B cell (primary cell): ENCODE data around the gene TVP23C. TPM values are rescaled to one million over a fixed set of nuclear protein-coding genes. Genes with fewer than 3 reads are reported as not detected.

Source experiments
- ATAC-seq: fragments of 200-7000 bp; cut with Tn5 transposase; one replicate; pipeline ENCODE4 v1.10.0; 2021; ENCODE audit warnings: low read depth, mild to moderate bottlenecking, moderate number of reproducible peaks, moderate library complexity
- CTCF ChIA-PET: fragments of 350-600 bp; sonication (Branson Sonifier 250); formaldehyde crosslinking; loops from one replicate; lab custom pipeline; 2021; ENCODE audit warnings: antibody characterized with exemption, inconsistent platforms; lab: Charles Lee
- POLR2A ChIA-PET: fragments of 350-600 bp; sonication (Branson Sonifier 250); formaldehyde crosslinking; loops from one replicate; lab custom pipeline; 2021; ENCODE audit warnings: antibody characterized with exemption; lab: Charles Lee
- DNase-seq: peaks from one replicate; pipeline ENCODE4 v3.0.0; 2013
- H2AFZ ChIP-seq: 2 replicates; pipeline ENCODE4 v1.6.1; 2012; ENCODE audit warnings: mild to moderate bottlenecking, low read depth, low read length; ENCODE audit not compliant: insufficient read depth, poor library complexity, severe bottlenecking
- H3K27ac ChIP-seq, 2 donors: 1 replicate in 1 of 2; 2 replicates in 1 of 2; pipeline ENCODE4 v1.5.1; 2012 to 2013; ENCODE audit warnings: low read length in 2 of 2, mild to moderate bottlenecking in 2 of 2, moderate library complexity in 1 of 2
- H3K27me3 ChIP-seq, 4 experiments: fragments of 200-600 bp in 1 of 4; sonication (generic) in 1 of 4; replicated peaks in 1 of 4; 1 replicate in 2 of 4; 2 replicates in 2 of 4; pipeline versions ENCODE4 v1.6.1 to v1.7.0; 2013 to 2016; ENCODE audit warnings: low read length in 3 of 4, mild to moderate bottlenecking in 2 of 4, mixed read lengths in 1 of 4, moderate library complexity in 1 of 4; ENCODE audit not compliant: insufficient read depth in 4 of 4, control insufficient read depth in 3 of 4; ENCODE audit errors: control extremely low read depth in 1 of 4
- H3K36me3 ChIP-seq, 2 experiments: replicated peaks in 1 of 2; 1 replicate in 1 of 2; 2 replicates in 1 of 2; pipeline versions ENCODE4 v1.6.1 to v1.7.1; 2013; ENCODE audit warnings: low read length in 1 of 2; ENCODE audit not compliant: insufficient read depth in 2 of 2, control insufficient read depth in 1 of 2; ENCODE audit errors: control extremely low read depth in 1 of 2, extremely low read depth in 1 of 2
- H3K4me1 ChIP-seq, 2 donors: fragments of 200-600 bp in 1 of 2; sonication (generic) in 1 of 2; 1 replicate in 1 of 2; 2 replicates in 1 of 2; pipeline versions ENCODE4 v1.5.1 to v1.6.1; 2013 to 2017; ENCODE audit warnings: low read length in 2 of 2; ENCODE audit not compliant: control insufficient read depth in 2 of 2, insufficient read depth in 2 of 2
- H3K4me2 ChIP-seq: replicated peaks from 2 replicates; pipeline ENCODE3; 2012; ENCODE audit warnings: mild to moderate bottlenecking, low read depth, low read length; ENCODE audit not compliant: poor library complexity, severe bottlenecking
- H3K4me3 ChIP-seq, 5 experiments: fragments of 200-600 bp in 1 of 5; sonication (generic) in 1 of 5; 1 replicate in 3 of 5; 2 replicates in 2 of 5; pipeline versions ENCODE4 v1.5.1 to v1.7.0; 2011 to 2016; ENCODE audit warnings: low read length in 4 of 5, mild to moderate bottlenecking in 4 of 5, low read depth in 2 of 5, control low read depth in 1 of 5, moderate library complexity in 1 of 5; ENCODE audit not compliant: insufficient read depth in 1 of 5; ENCODE audit errors: control extremely low read depth in 1 of 5, extremely low read depth in 1 of 5
- H3K79me2 ChIP-seq: fragments of 200-600 bp; sonication (generic); one replicate; pipeline ENCODE4 v1.6.0; 2016; ENCODE audit warnings: low read length; ENCODE audit not compliant: control insufficient read depth, insufficient read depth
- H3K9ac ChIP-seq: fragments of 200-600 bp; sonication (generic); 2 replicates; pipeline ENCODE4 v1.6.1; 2017; ENCODE audit warnings: mild to moderate bottlenecking, low read length, moderate library complexity
- H3K9me3 ChIP-seq, 3 donors: one replicate each; pipeline versions ENCODE4 v1.6.1 to v1.7.1; 2013; ENCODE audit warnings: low read length in 2 of 3; ENCODE audit not compliant: control insufficient read depth in 2 of 3, insufficient read depth in 1 of 3; ENCODE audit errors: control extremely low read depth in 1 of 3
- H4K20me1 ChIP-seq: 2 replicates; pipeline ENCODE4 v1.6.0; 2012; ENCODE audit warnings: mild to moderate bottlenecking, low read length; ENCODE audit not compliant: insufficient read depth, control insufficient read depth, poor library complexity, severe bottlenecking
- H3K27ac Mint-ChIP-seq: one replicate; pipeline ENCODE4 v1.8.0; 2021; ENCODE audit warnings: mixed read lengths
- H3K27me3 Mint-ChIP-seq: one replicate; pipeline ENCODE4 v1.8.0; 2021; ENCODE audit warnings: mixed read lengths
- H3K4me1 Mint-ChIP-seq: one replicate; pipeline ENCODE4 v1.8.0; 2021; ENCODE audit warnings: mixed read lengths
- H3K4me3 Mint-ChIP-seq: one replicate; pipeline ENCODE4 v1.8.0; 2021; ENCODE audit warnings: mixed read lengths
- H3K9me3 Mint-ChIP-seq: one replicate; pipeline ENCODE4 v1.8.0; 2022; ENCODE audit warnings: mixed read lengths; ENCODE audit not compliant: insufficient read depth
- EZH2 ChIP-seq: IDR thresholded peaks from 2 replicates; pipeline ENCODE4 v1.6.1; 2012; ENCODE audit warnings: borderline replicate concordance, low read depth, mild to moderate bottlenecking, moderate library complexity, low read length; ENCODE audit not compliant: insufficient read depth, poor library complexity, severe bottlenecking
- WGBS: methylation state at CpG from one replicate; pipeline ENCODE4 v1.1.5; 2013; ENCODE audit warnings: missing lambda C conversion rate; ENCODE audit not compliant: insufficient coverage; 5-methylcytosine and 5-hydroxymethylcytosine counted together
- intact Hi-C: fragments of 100-400 bp; cut with micrococcal nuclease; formaldehyde crosslinking; loops from one replicate; pipeline ENCODE4 v1.10.0; 2022
- polyA plus RNA-seq: library from polyadenylated mRNA; depleted of rRNA; stranded (reverse); fragments of >200 nt; gene quantifications from 2 replicates; pipeline ENCODE4 v1.2.3, GENCODE V29; 2012
- total RNA-seq, 2 donors: library from RNA; stranded (reverse); fragments of 120-200 nt in 1 of 2; gene quantifications; 1 replicate in 1 of 2; 2 replicates in 1 of 2; pipeline versions ENCODE4 v1.2.3 to v1.2.4, GENCODE V29; 2013 to 2022
- TF ChIP-seq, protein P1 (sequence below): fragments of 200-600 bp; IDR thresholded peaks from one replicate; pipeline ENCODE4 v1.8.0; 2022; ENCODE audit warnings: antibody characterized with exemption, mild to moderate bottlenecking

The TVP23C gene
- total and polyA plus RNA-seq, 2 donors (not counting 1 experiment from before 2014, with no cell fraction given) = 8.6 to 30.9 TPM

DNA sequence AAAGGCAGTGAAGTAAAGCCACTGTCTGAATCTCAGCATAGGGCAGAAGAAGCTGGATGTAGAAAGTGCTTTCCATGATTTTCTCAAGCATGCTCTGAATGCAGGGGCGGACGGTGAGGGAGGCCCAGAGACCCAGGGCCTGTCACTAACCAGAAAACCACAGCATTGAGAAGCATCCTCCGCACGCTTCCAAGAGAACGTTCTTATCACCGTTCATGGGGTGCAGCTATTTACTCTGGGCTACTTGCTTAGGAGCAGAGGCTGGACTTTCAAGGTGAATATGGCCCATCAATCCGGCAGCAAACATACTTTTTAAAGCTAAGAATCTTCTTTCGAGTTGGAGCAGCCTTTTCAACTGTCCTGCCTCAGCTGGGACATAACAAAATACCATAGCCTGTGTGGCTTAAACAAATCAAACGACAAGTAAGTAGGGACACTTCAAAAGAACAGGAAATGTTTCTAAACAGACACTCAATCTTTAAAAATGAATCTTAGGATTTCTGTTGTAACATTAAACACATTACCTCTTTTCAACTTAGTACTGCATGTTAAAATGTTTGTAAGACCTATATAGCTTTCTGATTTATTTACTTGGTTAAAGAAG lies 49.3 kb downstream of the TVP23C start:
- intact Hi-C loops = no loop called here
- H3K4me3 ChIP-seq = no peak overlapping the region
- H2AFZ ChIP-seq = no peak overlapping the region
- H3K27ac Mint-ChIP-seq = no peak overlapping the region
- no peaks in the 10 kb centered on the region for H3K9me3 Mint-ChIP-seq
- CTCF ChIA-PET = interaction anchor here (1.4 kb wide), 1 partner anchor 9 kb away, joined by 3 read pairs; no protein-coding TSS in a partner anchor
- H3K4me1 Mint-ChIP-seq = peaks cover 2% of the 10 kb centered on the region
- TF ChIP-seq, protein P1, sequence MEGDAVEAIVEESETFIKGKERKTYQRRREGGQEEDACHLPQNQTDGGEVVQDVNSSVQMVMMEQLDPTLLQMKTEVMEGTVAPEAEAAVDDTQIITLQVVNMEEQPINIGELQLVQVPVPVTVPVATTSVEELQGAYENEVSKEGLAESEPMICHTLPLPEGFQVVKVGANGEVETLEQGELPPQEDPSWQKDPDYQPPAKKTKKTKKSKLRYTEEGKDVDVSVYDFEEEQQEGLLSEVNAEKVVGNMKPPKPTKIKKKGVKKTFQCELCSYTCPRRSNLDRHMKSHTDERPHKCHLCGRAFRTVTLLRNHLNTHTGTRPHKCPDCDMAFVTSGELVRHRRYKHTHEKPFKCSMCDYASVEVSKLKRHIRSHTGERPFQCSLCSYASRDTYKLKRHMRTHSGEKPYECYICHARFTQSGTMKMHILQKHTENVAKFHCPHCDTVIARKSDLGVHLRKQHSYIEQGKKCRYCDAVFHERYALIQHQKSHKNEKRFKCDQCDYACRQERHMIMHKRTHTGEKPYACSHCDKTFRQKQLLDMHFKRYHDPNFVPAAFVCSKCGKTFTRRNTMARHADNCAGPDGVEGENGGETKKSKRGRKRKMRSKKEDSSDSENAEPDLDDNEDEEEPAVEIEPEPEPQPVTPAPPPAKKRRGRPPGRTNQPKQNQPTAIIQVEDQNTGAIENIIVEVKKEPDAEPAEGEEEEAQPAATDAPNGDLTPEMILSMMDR = no peak
- no peak for TF ChIP-seq EZH2
- no peak overlapping the region for H3K4me3 Mint-ChIP-seq
- POLR2A ChIA-PET = no interaction called here
- no peak for ATAC-seq
- H3K4me1 ChIP-seq = no peaks in the 10 kb centered on the region
- no peaks in the 10 kb centered on the region for H3K27me3 Mint-ChIP-seq
- no peak for DNase-seq
- peaks cover 0 to 7% of the 10 kb centered on the region in 2 experiments for H3K36me3 ChIP-seq
- no peaks in the 10 kb centered on the region for H3K79me2 ChIP-seq
- H3K9ac ChIP-seq = no peak overlapping the region
- H3K4me2 ChIP-seq = no peak overlapping the region
- H3K27ac ChIP-seq = no peak overlapping the region
- no peaks in the 10 kb centered on the region for H4K20me1 ChIP-seq
- H3K9me3 ChIP-seq = no peaks in the 10 kb centered on the region
- WGBS = 93% methylated on average over 7 of the region's 9 CpGs
- no peaks in the 10 kb centered on the region for H3K27me3 ChIP-seq

DNA sequence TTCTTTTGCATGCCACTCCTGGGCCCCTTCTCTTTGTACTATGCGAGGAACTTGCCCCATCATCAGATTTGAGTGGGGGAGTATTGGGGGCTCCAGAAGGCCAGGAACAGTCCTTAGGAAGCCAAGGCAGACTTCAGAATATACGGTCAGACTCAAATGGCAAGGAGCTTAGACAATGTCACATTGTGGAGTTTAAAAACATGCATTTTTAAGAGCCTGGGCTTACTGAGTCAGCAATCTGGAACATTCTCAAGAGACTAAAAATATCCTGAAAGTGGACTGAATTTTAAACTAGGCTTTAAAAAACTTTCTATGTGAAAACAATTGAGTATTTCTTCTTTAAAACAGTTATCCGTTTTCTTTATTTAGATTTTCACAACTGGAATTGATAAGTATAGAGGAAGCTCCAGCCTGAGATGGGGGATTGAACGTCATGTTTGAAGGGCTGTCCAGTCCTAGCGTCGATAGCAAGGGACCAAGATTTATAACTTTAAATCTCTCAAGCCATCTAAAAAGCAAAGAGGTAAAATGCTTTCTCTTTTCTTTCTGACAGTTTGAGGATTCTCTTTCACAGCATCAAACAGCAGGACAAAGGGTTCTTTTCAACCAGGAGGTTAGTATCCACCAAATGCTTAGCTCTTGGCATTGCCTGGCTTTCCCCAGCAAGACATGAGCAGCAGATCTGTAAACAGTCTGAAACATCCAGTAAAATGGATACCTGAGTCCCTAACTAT lies 50.1 kb downstream of the TVP23C start:
- POLR2A ChIA-PET = no interaction called here
- Histone ChIP-seq H3K9ac (no peak overlapping the region), H3K27ac (no peak overlapping the region), H3K79me2 (no peaks in the 10 kb centered on the region), H3K36me3 (peaks cover 0 to 7% of the 10 kb centered on the region in 2 experiments), H3K4me3 (no peak overlapping the region), H3K27me3 (no peaks in the 10 kb centered on the region), H3K9me3 (no peaks in the 10 kb centered on the region), H2AFZ (no peak overlapping the region), H3K4me2 (no peak overlapping the region), H3K4me1 (no peaks in the 10 kb centered on the region), H4K20me1 (no peaks in the 10 kb centered on the region)
- ATAC-seq (no peak), DNase-seq (no peak)
- CTCF ChIA-PET = interaction anchor here (0.8 to 1.4 kb wide), 2 partner anchors 9 to 10 kb away, joined by 3 to 4 read pairs; no protein-coding TSS in a partner anchor
- Mint-ChIP-seq H3K27ac (no peak overlapping the region), H3K4me1 (peaks cover 2% of the 10 kb centered on the region), H3K9me3 (no peaks in the 10 kb centered on the region), H3K4me3 (no peak overlapping the region), H3K27me3 (no peaks in the 10 kb centered on the region)
- WGBS = 100% methylated on average over 2 of the region's 6 CpGs
- TF ChIP-seq, protein P1 = no peak
- TF ChIP-seq EZH2 = no peak
- intact Hi-C loops = no loop called here
